Trophoblast cell (in vitro differentiated cells and primary cell): ENCODE results near the gene BORCS8.

Experiments
- DNase-seq, 2 donors: peaks; one replicate each; pipeline ENCODE4 v3.0.0-alpha.2; 2016
- H2AFZ ChIP-seq: 2 replicates; pipeline ENCODE4 v1.6.1; 2013; ENCODE audit warnings: low read length, moderate library complexity, mild to moderate bottlenecking; ENCODE audit not compliant: insufficient read depth, poor library complexity
- H2AK5ac ChIP-seq: 2 replicates; pipeline ENCODE4 v1.6.1; 2013; ENCODE audit warnings: mild to moderate bottlenecking, low read length
- H2BK120ac ChIP-seq: 2 replicates; pipeline ENCODE4 v1.6.1; 2013; ENCODE audit warnings: low read length, mild to moderate bottlenecking, moderate library complexity; ENCODE audit not compliant: insufficient read depth, poor library complexity
- H2BK12ac ChIP-seq: 2 replicates; pipeline ENCODE4 v1.6.1; 2013; ENCODE audit warnings: mild to moderate bottlenecking, low read length, moderate library complexity
- H2BK5ac ChIP-seq: 2 replicates; pipeline ENCODE4 v1.6.1; 2013; ENCODE audit warnings: low read length, low read depth, moderate library complexity, mild to moderate bottlenecking; ENCODE audit not compliant: poor library complexity
- H3K14ac ChIP-seq: 2 replicates; pipeline ENCODE4 v1.6.1; 2013; ENCODE audit warnings: mild to moderate bottlenecking, low read length
- H3K18ac ChIP-seq: 2 replicates; pipeline ENCODE4 v1.6.1; 2013; ENCODE audit warnings: mild to moderate bottlenecking, low read length
- H3K23ac ChIP-seq: 2 replicates; pipeline ENCODE4 v1.6.1; 2013; ENCODE audit warnings: low read length
- H3K27ac ChIP-seq: 2 replicates; pipeline ENCODE4 v1.5.1; 2013; ENCODE audit warnings: low read depth, mild to moderate bottlenecking, inconsistent platforms, low read length, moderate library complexity
- H3K27me3 ChIP-seq: 2 replicates; pipeline ENCODE4 v1.6.1; 2013; ENCODE audit warnings: inconsistent platforms, mild to moderate bottlenecking, low read length, moderate library complexity; ENCODE audit not compliant: insufficient read depth
- H3K36me3 ChIP-seq, 2 experiments: 1 replicate in 1 of 2; 2 replicates in 1 of 2; pipeline ENCODE4 v1.6.1; 2013; ENCODE audit warnings: low read length in 2 of 2, mild to moderate bottlenecking in 2 of 2, moderate library complexity in 1 of 2; ENCODE audit not compliant: insufficient read depth in 2 of 2, control insufficient read depth in 1 of 2
- H3K4ac ChIP-seq: 2 replicates; pipeline ENCODE4 v1.6.1; 2013; ENCODE audit warnings: low read depth, mild to moderate bottlenecking, low read length, moderate library complexity
- H3K4me1 ChIP-seq, 2 experiments: 1 replicate in 1 of 2; 2 replicates in 1 of 2; pipeline ENCODE4 v1.6.1; 2013; ENCODE audit warnings: low read length in 2 of 2, mild to moderate bottlenecking in 2 of 2, moderate library complexity in 1 of 2; ENCODE audit not compliant: insufficient read depth in 2 of 2, control insufficient read depth in 1 of 2
- H3K4me2 ChIP-seq: 2 replicates; pipeline ENCODE4 v1.6.1; 2013; ENCODE audit warnings: inconsistent platforms, mild to moderate bottlenecking, low read length, moderate library complexity
- H3K4me3 ChIP-seq: 2 replicates; pipeline ENCODE4 v1.5.1; 2013; ENCODE audit warnings: mild to moderate bottlenecking, low read depth, low read length, inconsistent platforms
- H3K79me1 ChIP-seq: one replicate; pipeline ENCODE4 v1.6.1; 2013; ENCODE audit warnings: low read length
- H3K79me2 ChIP-seq: 2 replicates; pipeline ENCODE4 v1.6.1; 2013; ENCODE audit warnings: low read length, mild to moderate bottlenecking; ENCODE audit not compliant: control insufficient read depth, insufficient read depth, poor library complexity
- H3K9ac ChIP-seq: 2 replicates; pipeline ENCODE4 v1.6.1; 2013; ENCODE audit warnings: mild to moderate bottlenecking, low read length
- H3K9me3 ChIP-seq: 2 replicates; pipeline ENCODE4 v1.6.1; 2013; ENCODE audit warnings: low read depth, mild to moderate bottlenecking, control low read depth, inconsistent platforms, low read length; ENCODE audit not compliant: insufficient read depth
- H4K12ac ChIP-seq: 2 replicates; pipeline ENCODE4 v1.6.1; 2013; ENCODE audit warnings: low read depth, mild to moderate bottlenecking, low read length, moderate library complexity
- H4K8ac ChIP-seq: 2 replicates; pipeline ENCODE4 v1.6.1; 2013; ENCODE audit warnings: low read depth, mild to moderate bottlenecking, low read length, moderate library complexity
- H4K91ac ChIP-seq: one replicate; pipeline ENCODE4 v1.6.1; 2013; ENCODE audit warnings: low read depth, mild to moderate bottlenecking, low read length, moderate library complexity
- WGBS: extraction: QIAGEN DNeasy Blood & Tissue Kit; methylation state at CpG from one replicate; pipeline ENCODE4 v1.1.7; 2013; ENCODE audit warnings: missing lambda C conversion rate; ENCODE audit not compliant: insufficient read length, insufficient coverage; ENCODE audit errors: extremely low coverage; 5-methylcytosine and 5-hydroxymethylcytosine counted together

The BORCS8 gene

GRCh38 chr19:19211499-19212420 lies 19.8 kb upstream of the BORCS8 start, which contains the start of gene NCAN:
Gene NCAN, plus strand, starts transcription at chr19:19211958. Its CDS starts 4,996 bp downstream, at chr19:19216954.
- H3K27me3 ChIP-seq: peaks cover 20% of the 10 kb centered on the region
- no peak within 1 kb of the TSS for H3K27ac ChIP-seq
- H4K12ac ChIP-seq: no peak within 1 kb of the TSS
- no peak within 1 kb of the TSS for H2AK5ac ChIP-seq
- H2BK5ac ChIP-seq: no peak within 1 kb of the TSS
- H3K9me3 ChIP-seq: peaks cover 6% of the 10 kb centered on the region
- no peak within 1 kb of the TSS for H3K9ac ChIP-seq
- H2BK120ac ChIP-seq: no peak within 1 kb of the TSS
- H3K23ac ChIP-seq: no peak within 1 kb of the TSS
- H3K4ac ChIP-seq: no peak within 1 kb of the TSS
- no peak within 1 kb of the TSS for H3K4me2 ChIP-seq
- H3K4me3 ChIP-seq: no peak within 1 kb of the TSS
- no peak within 1 kb of the TSS for H2AFZ ChIP-seq
- no peaks in the 10 kb centered on the region for H3K36me3 ChIP-seq
- DNase-seq: no peak
- H4K91ac ChIP-seq: no peak within 1 kb of the TSS
- no peak within 1 kb of the TSS for H2BK12ac ChIP-seq
- H4K8ac ChIP-seq: no peak within 1 kb of the TSS
- H3K4me1 ChIP-seq: no peaks in the 10 kb centered on the region
- no peak within 1 kb of the TSS for H3K18ac ChIP-seq
- no peaks in the 10 kb centered on the region for H3K79me1 ChIP-seq
- no peaks in the 10 kb centered on the region for H3K79me2 ChIP-seq
- no CpG with 5 or more reads among the region's 54 CpGs for WGBS
- no peak within 1 kb of the TSS for H3K14ac ChIP-seq

GRCh38 chr19:19209372-19209771 lies 17.4 kb upstream of the BORCS8 start:
- Histone ChIP-seq H3K9ac (no peak overlapping the region), H2BK12ac (no peak overlapping the region), H3K9me3 (peaks cover 6% of the 10 kb centered on the region), H4K91ac (no peak overlapping the region), H3K4ac (no peak overlapping the region), H3K23ac (no peak overlapping the region), H2AK5ac (no peak overlapping the region), H4K8ac (no peak overlapping the region), H3K4me2 (no peak overlapping the region), H2AFZ (no peak overlapping the region), H3K79me2 (no peaks in the 10 kb centered on the region), H3K79me1 (no peaks in the 10 kb centered on the region), H3K27me3 (peaks cover 20% of the 10 kb centered on the region), H3K18ac (no peak overlapping the region), H2BK120ac (no peak overlapping the region), H2BK5ac (no peak overlapping the region), H3K14ac (no peak overlapping the region), H4K12ac (no peak overlapping the region), H3K27ac (no peak overlapping the region), H3K4me3 (no peak overlapping the region), H3K36me3 (no peaks in the 10 kb centered on the region), H3K4me1 (no peaks in the 10 kb centered on the region)
- no peak for DNase-seq
- no CpG with 5 or more reads among the region's 9 CpGs for WGBS

- Histone ChIP-seq H3K9ac (no peak overlapping the region), H2BK5ac (no peak overlapping the region), H3K79me1 (peaks cover 2% of the 10 kb centered on the region), H3K79me2 (peaks cover 2% of the 10 kb centered on the region), H3K4me1 (peaks cover 0 to under 1% of the 10 kb centered on the region in 2 experiments), H4K91ac (no peak overlapping the region), H3K9me3 (peaks cover 6% of the 10 kb centered on the region), H2BK120ac (no peak overlapping the region), H4K8ac (no peak overlapping the region), H2AFZ (no peak overlapping the region), H2BK12ac (no peak overlapping the region), H3K27me3 (peaks cover 17% of the 10 kb centered on the region), H3K27ac (no peak overlapping the region), H3K4ac (no peak overlapping the region), H3K14ac (no peak overlapping the region), H3K18ac (no peak overlapping the region), H3K4me2 (no peak overlapping the region), H4K12ac (no peak overlapping the region), H2AK5ac (no peak overlapping the region), H3K23ac (no peak overlapping the region), H3K36me3 (no peaks in the 10 kb centered on the region), H3K4me3 (peak overlapping the region; percentile 19)
- no CpG with 5 or more reads among the region's 8 CpGs for WGBS
- DNase-seq: no peak
Measured at GRCh38 chr19:19207637-19208572, 16.0 kb upstream of the BORCS8 start.

GRCh38 chr19:19206938-19207337 lies 15.0 kb upstream of the BORCS8 start:
- Histone ChIP-seq H4K91ac (no peak overlapping the region), H3K4ac (no peak overlapping the region), H3K23ac (no peak overlapping the region), H2AFZ (no peak overlapping the region), H4K8ac (no peak overlapping the region), H3K79me2 (peaks cover 5% of the 10 kb centered on the region), H3K27me3 (peaks cover 8% of the 10 kb centered on the region), H3K4me1 (peaks cover 5 to 7% of the 10 kb centered on the region in 2 experiments), H2BK12ac (no peak overlapping the region), H2AK5ac (no peak overlapping the region), H3K36me3 (peaks cover 0 to 3% of the 10 kb centered on the region in 2 experiments), H4K12ac (no peak overlapping the region), H3K14ac (no peak overlapping the region), H3K4me3 (peak overlapping the region; percentile 23), H2BK5ac (no peak overlapping the region), H3K18ac (no peak overlapping the region), H3K9me3 (peaks cover 6% of the 10 kb centered on the region), H3K4me2 (no peak overlapping the region), H3K27ac (no peak overlapping the region), H2BK120ac (no peak overlapping the region), H3K9ac (no peak overlapping the region), H3K79me1 (peaks cover 5% of the 10 kb centered on the region)
- DNase-seq: no peak
- WGBS: no CpG with 5 or more reads among the region's 5 CpGs
